SK-N-SH treated with all-trans-retinoic acid at 6 μM for 48 hours (cell line): Measurements from ENCODE around the gene HOXD12.

Experiments
- ATAC-seq: fragments of 200-7000 bp; cut with Tn5 transposase; 3 replicates; pipeline ENCODE4 v1.9.1; 2020; ENCODE audit warnings: mild to moderate bottlenecking, moderate library complexity
- ARNTL ChIP-seq: fragments of 450-650 bp; formaldehyde crosslinking; IDR thresholded peaks from 2 replicates; pipeline ENCODE4 v1.5.0; 2020; ENCODE audit warnings: low read depth, mild to moderate bottlenecking, moderate library complexity, borderline replicate concordance
- BACH2 ChIP-seq: fragments of 250-450 bp; sonication (Bioruptor Pico); IDR thresholded peaks from 2 replicates; pipeline ENCODE4 v1.9.0; 2021; ENCODE audit warnings: mild to moderate bottlenecking, borderline replicate concordance
- CREB5 ChIP-seq: fragments of 250-450 bp; sonication (Bioruptor Pico); IDR thresholded peaks from 2 replicates; pipeline ENCODE4 v1.5.1; 2020; ENCODE audit warnings: low read depth, mild to moderate bottlenecking, moderate library complexity
- CSDC2 ChIP-seq: fragments of 250-450 bp; sonication (Bioruptor Pico); IDR thresholded peaks from 2 replicates; pipeline ENCODE4 v1.5.0; 2020; ENCODE audit warnings: mild to moderate bottlenecking, moderate library complexity
- CSRNP3 ChIP-seq: fragments of 250-450 bp; sonication (Bioruptor Pico); IDR thresholded peaks from 2 replicates; pipeline ENCODE4 v1.5.1; 2021; ENCODE audit warnings: mild to moderate bottlenecking, moderate library complexity
- ESRRG ChIP-seq: fragments of 250-450 bp; sonication (Bioruptor Pico); IDR thresholded peaks from 2 replicates; pipeline ENCODE4 v1.6.1; 2021; ENCODE audit warnings: mild to moderate bottlenecking
- GLIS3 ChIP-seq: fragments of 250-450 bp; sonication (Bioruptor Pico); IDR thresholded peaks from 2 replicates; pipeline ENCODE4 v1.5.0; 2020; ENCODE audit warnings: mild to moderate bottlenecking, moderate library complexity
- ISL1 ChIP-seq: fragments of 250-450 bp; sonication (Bioruptor Pico); IDR thresholded peaks from 2 replicates; pipeline ENCODE4 v2.1.2; 2022; ENCODE audit warnings: mild to moderate bottlenecking, moderate library complexity
- OSR1 ChIP-seq: fragments of 250-450 bp; sonication (Bioruptor Pico); IDR thresholded peaks from 2 replicates; pipeline ENCODE4 v1.8.0; 2022; ENCODE audit warnings: moderate library complexity, mild to moderate bottlenecking, inconsistent platforms
- PPARA ChIP-seq: fragments of 250-450 bp; sonication (Bioruptor Pico); IDR thresholded peaks from 2 replicates; pipeline ENCODE4 v1.5.0; 2020; ENCODE audit warnings: mild to moderate bottlenecking, borderline replicate concordance
- RARB ChIP-seq: fragments of 250-450 bp; sonication (Bioruptor Pico); IDR thresholded peaks from 2 replicates; pipeline ENCODE4 v1.8.0; 2021; ENCODE audit warnings: mild to moderate bottlenecking, moderate library complexity
- SNAI2 ChIP-seq: fragments of 250-450 bp; sonication (Bioruptor Pico); IDR thresholded peaks from 2 replicates; pipeline ENCODE4 v1.5.0; 2020; ENCODE audit warnings: mild to moderate bottlenecking, moderate library complexity
- TCF4 ChIP-seq: fragments of 250-450 bp; sonication (Bioruptor Pico); IDR thresholded peaks from 2 replicates; pipeline ENCODE4 v1.8.0; 2021; ENCODE audit warnings: mild to moderate bottlenecking, moderate library complexity, borderline replicate concordance
- TOX ChIP-seq: fragments of 250-450 bp; sonication (Bioruptor Pico); IDR thresholded peaks from 2 replicates; pipeline ENCODE4 v1.8.0; 2021; ENCODE audit warnings: mild to moderate bottlenecking, moderate library complexity, borderline replicate concordance
- ZC3H10 ChIP-seq: fragments of 250-450 bp; sonication (Bioruptor Pico); IDR thresholded peaks from 2 replicates; pipeline ENCODE4 v1.5.1; 2021; ENCODE audit warnings: mild to moderate bottlenecking, moderate library complexity
- ZFP3 ChIP-seq: fragments of 250-450 bp; sonication (Bioruptor Pico); IDR thresholded peaks from 2 replicates; pipeline ENCODE4 v1.5.0; 2020; ENCODE audit warnings: mild to moderate bottlenecking, moderate library complexity
- ZFP30 ChIP-seq: fragments of 450-650 bp; formaldehyde crosslinking; IDR thresholded peaks from 2 replicates; pipeline ENCODE4 v1.5.0; 2022; ENCODE audit warnings: mild to moderate bottlenecking, moderate library complexity
- ZNF70 ChIP-seq: fragments of 450-650 bp; formaldehyde crosslinking; IDR thresholded peaks from 2 replicates; pipeline ENCODE4 v1.5.0; 2020; ENCODE audit warnings: mild to moderate bottlenecking, moderate library complexity
- ZNF8 ChIP-seq: fragments of 450-650 bp; formaldehyde crosslinking; IDR thresholded peaks from 2 replicates; pipeline ENCODE4 v1.5.0; 2020; ENCODE audit warnings: mild to moderate bottlenecking, moderate library complexity
- TF ChIP-seq, protein P1 (sequence below): fragments of 250-450 bp; sonication (Bioruptor Pico); IDR thresholded peaks from 2 replicates; pipeline ENCODE4 v1.8.0; 2020; ENCODE audit warnings: mild to moderate bottlenecking, moderate library complexity, borderline replicate concordance
- TF ChIP-seq, protein P2 (sequence below): fragments of 250-450 bp; sonication (Bioruptor Pico); IDR thresholded peaks from 2 replicates; pipeline ENCODE4 v1.5.0; 2020; ENCODE audit warnings: mild to moderate bottlenecking, moderate library complexity

Gene HOXD12

DNA sequence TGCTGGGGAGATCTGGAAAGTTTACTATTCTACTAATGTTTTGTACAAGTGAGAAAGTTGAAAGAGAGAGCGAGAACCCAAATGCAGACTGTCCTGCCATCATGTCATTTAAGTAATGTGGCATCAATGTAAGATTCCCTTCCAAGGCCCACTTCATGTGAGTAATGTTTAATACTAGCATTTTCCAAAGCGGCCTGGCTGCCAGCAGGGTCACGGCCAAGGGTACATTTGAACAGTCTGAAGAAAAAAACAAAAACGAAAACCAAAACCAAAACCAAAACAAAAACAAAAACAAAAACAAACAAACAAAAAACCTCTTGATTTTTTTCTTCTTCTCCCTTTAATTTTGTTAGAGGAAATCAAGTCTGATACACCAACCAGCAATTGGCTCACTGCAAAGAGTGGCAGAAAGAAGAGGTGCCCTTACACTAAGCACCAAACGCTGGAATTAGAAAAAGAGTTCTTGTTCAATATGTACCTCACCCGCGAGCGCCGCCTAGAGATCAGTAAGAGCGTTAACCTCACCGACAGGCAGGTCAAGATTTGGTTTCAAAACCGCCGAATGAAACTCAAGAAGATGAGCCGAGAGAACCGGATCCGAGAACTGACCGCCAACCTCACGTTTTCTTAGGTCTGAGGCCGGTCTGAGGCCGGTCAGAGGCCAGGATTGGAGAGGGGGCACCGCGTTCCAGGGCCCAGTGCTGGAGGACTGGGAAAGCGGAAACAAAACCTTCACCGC, 19.2 kb downstream of the HOXD12 start:
- ATAC-seq = no peak
- TF ChIP-seq TCF4 (CRISPR knock-in tag) = no peak
- TF ChIP-seq OSR1 (CRISPR knock-in tag) = no peak
- no peak for TF ChIP-seq ISL1 (CRISPR knock-in tag)
- TF ChIP-seq ESRRG (CRISPR knock-in tag) = no peak
- no peak for TF ChIP-seq ZFP3 (CRISPR knock-in tag)
- TF ChIP-seq ZNF8 = no peak
- no peak for TF ChIP-seq PPARA
- TF ChIP-seq TOX = no peak
- TF ChIP-seq CSDC2 (CRISPR knock-in tag) = no peak
- TF ChIP-seq ZNF70 (CRISPR knock-in tag) = no peak
- no peak for TF ChIP-seq ARNTL (CRISPR knock-in tag)

DNA sequence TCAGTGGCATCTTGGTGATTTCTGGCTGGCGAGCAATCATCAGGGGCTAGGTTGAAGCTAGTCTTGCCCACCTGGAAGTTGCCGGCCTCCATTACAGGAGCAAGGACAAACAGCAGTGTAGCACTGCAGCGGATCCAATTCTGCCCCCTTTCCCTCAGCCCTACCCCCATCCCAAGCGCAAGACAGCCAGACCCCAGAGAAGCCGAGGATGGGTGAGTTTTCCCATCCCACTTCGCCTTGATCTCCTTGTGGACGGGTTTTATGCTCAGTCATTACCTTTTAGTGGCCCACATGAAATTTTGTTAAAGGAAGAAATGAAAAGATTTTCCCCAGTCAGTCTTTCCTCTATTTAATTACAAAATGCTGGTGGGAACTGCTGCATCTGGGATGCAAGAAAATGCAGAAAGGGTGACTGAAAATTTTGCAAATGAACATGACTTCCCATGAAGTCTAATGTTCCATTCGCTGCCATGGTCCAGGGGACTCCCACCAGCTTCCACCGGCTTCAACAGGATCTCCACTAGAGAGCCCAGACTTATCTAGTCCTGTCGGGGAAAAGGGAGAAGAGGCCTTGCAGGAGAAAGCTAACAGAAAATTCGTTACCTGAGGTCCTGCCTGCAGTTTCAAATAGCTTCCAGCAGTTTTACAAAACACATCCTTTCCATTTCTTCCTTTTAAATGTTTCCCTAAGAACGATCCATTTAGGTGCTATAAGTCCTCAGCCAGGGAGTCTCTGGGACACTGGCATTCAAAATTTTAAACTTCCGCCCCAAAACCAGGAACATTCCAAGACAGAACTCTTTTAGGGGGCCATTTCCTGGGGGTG, 21.0 kb downstream of the HOXD12 start:
- no peak for ATAC-seq
- TF ChIP-seq ARNTL (CRISPR knock-in tag) = no peak
- TF ChIP-seq ZC3H10 = no peak
- TF ChIP-seq, protein P1, sequence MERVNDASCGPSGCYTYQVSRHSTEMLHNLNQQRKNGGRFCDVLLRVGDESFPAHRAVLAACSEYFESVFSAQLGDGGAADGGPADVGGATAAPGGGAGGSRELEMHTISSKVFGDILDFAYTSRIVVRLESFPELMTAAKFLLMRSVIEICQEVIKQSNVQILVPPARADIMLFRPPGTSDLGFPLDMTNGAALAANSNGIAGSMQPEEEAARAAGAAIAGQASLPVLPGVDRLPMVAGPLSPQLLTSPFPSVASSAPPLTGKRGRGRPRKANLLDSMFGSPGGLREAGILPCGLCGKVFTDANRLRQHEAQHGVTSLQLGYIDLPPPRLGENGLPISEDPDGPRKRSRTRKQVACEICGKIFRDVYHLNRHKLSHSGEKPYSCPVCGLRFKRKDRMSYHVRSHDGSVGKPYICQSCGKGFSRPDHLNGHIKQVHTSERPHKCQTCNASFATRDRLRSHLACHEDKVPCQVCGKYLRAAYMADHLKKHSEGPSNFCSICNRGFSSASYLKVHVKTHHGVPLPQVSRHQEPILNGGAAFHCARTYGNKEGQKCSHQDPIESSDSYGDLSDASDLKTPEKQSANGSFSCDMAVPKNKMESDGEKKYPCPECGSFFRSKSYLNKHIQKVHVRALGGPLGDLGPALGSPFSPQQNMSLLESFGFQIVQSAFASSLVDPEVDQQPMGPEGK (CRISPR knock-in tag) = no peak
- no peak for TF ChIP-seq TCF4 (CRISPR knock-in tag)
- TF ChIP-seq OSR1 (CRISPR knock-in tag) = no peak
- TF ChIP-seq GLIS3 (CRISPR knock-in tag) = no peak
- no peak for TF ChIP-seq PPARA
- TF ChIP-seq CREB5 (CRISPR knock-in tag) = no peak
- no peak for TF ChIP-seq ZFP3 (CRISPR knock-in tag)
- TF ChIP-seq ISL1 (CRISPR knock-in tag) = no peak
- no peak for TF ChIP-seq ZNF8
- TF ChIP-seq BACH2 (CRISPR knock-in tag) = no peak
- TF ChIP-seq RARB (CRISPR knock-in tag) = no peak
- no peak for TF ChIP-seq ZNF70 (CRISPR knock-in tag)
- no peak for TF ChIP-seq CSDC2 (CRISPR knock-in tag)
- TF ChIP-seq SNAI2 (CRISPR knock-in tag) = no peak
- TF ChIP-seq ESRRG (CRISPR knock-in tag) = no peak
- no peak for TF ChIP-seq CSRNP3 (CRISPR knock-in tag)
- no peak for TF ChIP-seq ZFP30 (CRISPR knock-in tag)
- TF ChIP-seq, protein P2, sequence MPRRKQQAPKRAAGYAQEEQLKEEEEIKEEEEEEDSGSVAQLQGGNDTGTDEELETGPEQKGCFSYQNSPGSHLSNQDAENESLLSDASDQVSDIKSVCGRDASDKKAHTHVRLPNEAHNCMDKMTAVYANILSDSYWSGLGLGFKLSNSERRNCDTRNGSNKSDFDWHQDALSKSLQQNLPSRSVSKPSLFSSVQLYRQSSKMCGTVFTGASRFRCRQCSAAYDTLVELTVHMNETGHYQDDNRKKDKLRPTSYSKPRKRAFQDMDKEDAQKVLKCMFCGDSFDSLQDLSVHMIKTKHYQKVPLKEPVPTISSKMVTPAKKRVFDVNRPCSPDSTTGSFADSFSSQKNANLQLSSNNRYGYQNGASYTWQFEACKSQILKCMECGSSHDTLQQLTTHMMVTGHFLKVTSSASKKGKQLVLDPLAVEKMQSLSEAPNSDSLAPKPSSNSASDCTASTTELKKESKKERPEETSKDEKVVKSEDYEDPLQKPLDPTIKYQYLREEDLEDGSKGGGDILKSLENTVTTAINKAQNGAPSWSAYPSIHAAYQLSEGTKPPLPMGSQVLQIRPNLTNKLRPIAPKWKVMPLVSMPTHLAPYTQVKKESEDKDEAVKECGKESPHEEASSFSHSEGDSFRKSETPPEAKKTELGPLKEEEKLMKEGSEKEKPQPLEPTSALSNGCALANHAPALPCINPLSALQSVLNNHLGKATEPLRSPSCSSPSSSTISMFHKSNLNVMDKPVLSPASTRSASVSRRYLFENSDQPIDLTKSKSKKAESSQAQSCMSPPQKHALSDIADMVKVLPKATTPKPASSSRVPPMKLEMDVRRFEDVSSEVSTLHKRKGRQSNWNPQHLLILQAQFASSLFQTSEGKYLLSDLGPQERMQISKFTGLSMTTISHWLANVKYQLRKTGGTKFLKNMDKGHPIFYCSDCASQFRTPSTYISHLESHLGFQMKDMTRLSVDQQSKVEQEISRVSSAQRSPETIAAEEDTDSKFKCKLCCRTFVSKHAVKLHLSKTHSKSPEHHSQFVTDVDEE (CRISPR knock-in tag) = no peak
- TF ChIP-seq, all 23 proteins: peak for 0
